ENCODE measurements around the gene EGFR. TPM values are rescaled to one million over a fixed set of nuclear protein-coding genes. Genes with fewer than 3 reads are reported as not detected.

EGFR gene
- total and polyA plus RNA-seq, 5 experiments from 2014 or later = not detected

DNA sequence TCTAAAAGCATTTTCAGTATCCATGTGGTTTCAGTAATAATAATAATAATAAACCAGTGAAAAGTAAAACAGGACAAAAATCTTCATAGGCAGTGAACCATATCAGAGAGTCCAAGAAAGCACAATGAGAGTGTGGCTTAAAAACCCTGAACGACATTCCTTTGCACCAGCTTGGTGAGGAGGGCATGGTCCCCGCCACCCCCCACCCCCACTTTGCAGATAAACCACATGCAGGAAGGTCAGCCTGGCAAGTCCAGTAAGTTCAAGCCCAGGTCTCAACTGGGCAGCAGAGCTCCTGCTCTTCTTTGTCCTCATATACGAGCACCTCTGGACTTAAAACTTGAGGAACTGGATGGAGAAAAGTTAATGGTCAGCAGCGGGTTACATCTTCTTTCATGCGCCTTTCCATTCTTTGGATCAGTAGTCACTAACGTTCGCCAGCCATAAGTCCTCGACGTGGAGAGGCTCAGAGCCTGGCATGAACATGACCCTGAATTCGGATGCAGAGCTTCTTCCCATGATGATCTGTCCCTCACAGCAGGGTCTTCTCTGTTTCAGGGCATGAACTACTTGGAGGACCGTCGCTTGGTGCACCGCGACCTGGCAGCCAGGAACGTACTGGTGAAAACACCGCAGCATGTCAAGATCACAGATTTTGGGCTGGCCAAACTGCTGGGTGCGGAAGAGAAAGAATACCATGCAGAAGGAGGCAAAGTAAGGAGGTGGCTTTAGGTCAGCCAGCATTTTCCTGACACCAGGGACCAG is 172.5 kb downstream of the EGFR start:
- POLR2A ChIA-PET = no interaction called here
- Mint-ChIP-seq H3K36me3 (no peaks in the 10 kb centered on the region), H3K4me1 (peaks cover 0 to 3% (median 0%) of the 10 kb centered on the region in 4 donors), H3K27ac (no peak overlapping the region), H3K9me3 (peaks cover 0 to 4% (median 0%) of the 10 kb centered on the region in 9 donors), H3K4me3 (no peak overlapping the region), H3K27me3 (peaks cover 0 to 36% (median 14%) of the 10 kb centered on the region in 5 donors)
- ATAC-seq (no peak), DNase-seq (no peak)

DNA sequence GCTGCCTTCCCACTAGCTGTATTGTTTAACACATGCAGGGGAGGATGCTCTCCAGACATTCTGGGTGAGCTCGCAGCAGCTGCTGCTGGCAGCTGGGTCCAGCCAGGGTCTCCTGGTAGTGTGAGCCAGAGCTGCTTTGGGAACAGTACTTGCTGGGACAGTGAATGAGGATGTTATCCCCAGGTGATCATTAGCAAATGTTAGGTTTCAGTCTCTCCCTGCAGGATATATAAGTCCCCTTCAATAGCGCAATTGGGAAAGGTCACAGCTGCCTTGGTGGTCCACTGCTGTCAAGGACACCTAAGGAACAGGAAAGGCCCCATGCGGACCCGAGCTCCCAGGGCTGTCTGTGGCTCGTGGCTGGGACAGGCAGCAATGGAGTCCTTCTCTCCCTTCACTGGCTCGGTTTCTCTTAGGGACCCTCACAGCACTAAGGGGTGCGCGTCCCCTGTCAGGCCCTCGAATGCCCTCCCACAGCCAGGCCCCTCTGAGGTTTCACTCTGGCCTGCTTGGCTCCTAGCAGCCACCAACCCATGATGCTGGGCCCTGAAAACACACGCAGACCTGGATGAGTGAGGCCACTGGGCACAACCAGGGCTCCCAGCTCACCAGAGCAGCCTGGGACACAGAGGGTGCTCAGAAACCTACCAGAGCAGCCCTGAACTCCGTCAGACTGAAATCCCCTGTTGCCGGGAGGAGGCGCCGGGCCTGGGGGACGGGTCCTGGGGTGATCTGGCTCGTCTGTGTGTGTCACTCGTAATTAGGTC is 173.3 kb downstream of the EGFR start:
- POLR2A ChIA-PET = no interaction called here
- ATAC-seq (no peak), DNase-seq (no peak)
- Mint-ChIP-seq H3K36me3 (no peaks in the 10 kb centered on the region), H3K27me3 (peaks cover 0 to 36% (median 11%) of the 10 kb centered on the region in 5 donors), H3K27ac (no peak overlapping the region), H3K4me1 (peaks cover 0 to 3% (median 0%) of the 10 kb centered on the region in 4 donors), H3K9me3 (peaks cover 0 to 4% (median 0%) of the 10 kb centered on the region in 9 donors), H3K4me3 (no peak overlapping the region)

DNA sequence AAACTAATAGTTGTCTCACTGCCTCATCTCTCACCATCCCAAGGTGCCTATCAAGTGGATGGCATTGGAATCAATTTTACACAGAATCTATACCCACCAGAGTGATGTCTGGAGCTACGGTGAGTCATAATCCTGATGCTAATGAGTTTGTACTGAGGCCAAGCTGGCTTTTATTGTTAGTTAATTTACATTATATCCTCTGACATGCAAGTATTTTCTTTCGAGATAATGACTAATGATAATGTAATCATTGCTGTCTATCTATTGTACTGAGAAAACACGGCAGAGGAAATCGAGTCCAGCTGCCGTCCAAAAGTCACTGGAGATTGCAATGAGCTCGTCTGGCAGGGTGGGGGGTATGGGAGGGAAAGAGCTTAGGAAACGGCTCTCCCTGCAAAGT is 173.9 kb downstream of the EGFR start:
- Mint-ChIP-seq H3K9me3 (peaks cover 0 to 4% (median 0%) of the 10 kb centered on the region in 9 donors), H3K36me3 (no peaks in the 10 kb centered on the region), H3K27ac (no peak overlapping the region), H3K4me3 (no peak overlapping the region), H3K4me1 (peaks cover 0 to 3% (median 0%) of the 10 kb centered on the region in 4 donors), H3K27me3 (peaks cover 0 to 38% (median 8%) of the 10 kb centered on the region in 5 donors)
- DNase-seq (no peak), ATAC-seq (no peak)
- POLR2A ChIA-PET = no interaction called here

DNA sequence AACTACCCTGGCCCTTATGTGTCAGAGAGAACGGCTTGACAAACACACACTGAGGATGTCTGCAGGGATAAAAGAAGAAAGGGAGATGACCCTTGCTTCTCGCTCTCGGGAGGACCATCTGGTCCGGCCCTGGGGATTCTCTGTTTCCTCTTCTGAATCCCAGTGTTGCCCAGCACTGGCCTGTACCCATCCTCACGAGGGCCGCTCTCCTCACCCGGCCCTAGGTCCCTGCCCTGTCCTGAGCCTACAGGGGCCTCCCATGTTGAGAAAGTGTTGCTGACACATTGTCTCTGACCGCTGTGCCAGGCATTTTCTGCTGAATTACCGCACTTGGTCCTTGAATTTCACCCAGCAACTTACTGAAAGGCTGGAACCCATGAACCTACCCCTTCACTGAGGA is 174.4 kb downstream of the EGFR start:
- H3K36me3 Mint-ChIP-seq = no peaks in the 10 kb centered on the region
- no peak for DNase-seq
- H3K27me3 Mint-ChIP-seq = peaks cover 0 to 33% (median 4%) of the 10 kb centered on the region in 5 donors
- POLR2A ChIA-PET = no interaction called here
- H3K27ac Mint-ChIP-seq = no peak overlapping the region
- H3K4me3 Mint-ChIP-seq = no peak overlapping the region
- peaks cover 0 to 1% (median 0%) of the 10 kb centered on the region in 9 donors for H3K9me3 Mint-ChIP-seq
- no peaks in the 10 kb centered on the region for H3K4me1 Mint-ChIP-seq
- no peak for ATAC-seq

DNA sequence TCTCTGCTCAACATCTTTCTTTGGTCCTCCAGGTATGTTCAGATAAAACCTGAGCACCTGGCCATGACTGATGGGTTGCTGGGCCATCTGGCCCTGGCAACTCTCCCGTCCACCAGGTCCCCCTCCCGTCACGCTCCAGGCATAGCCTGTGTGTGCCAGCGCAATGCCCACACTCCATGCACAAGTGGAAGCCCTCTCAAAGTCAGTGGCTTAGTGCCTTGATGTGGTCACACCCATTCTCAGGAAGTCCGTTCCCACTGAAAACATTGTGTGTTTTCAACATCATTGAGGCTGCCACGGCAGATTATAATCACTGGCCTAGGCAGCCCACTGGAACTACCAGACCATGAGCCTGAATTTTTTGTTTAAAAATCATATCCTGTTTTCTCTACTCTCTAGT is 175.7 kb downstream of the EGFR start:
- POLR2A ChIA-PET = no interaction called here
- ATAC-seq = no peak
- H3K4me1 Mint-ChIP-seq = no peaks in the 10 kb centered on the region
- H3K36me3 Mint-ChIP-seq = no peaks in the 10 kb centered on the region
- DNase-seq = no peak
- peaks cover 0 to 1% (median 0%) of the 10 kb centered on the region in 9 donors for H3K9me3 Mint-ChIP-seq
- H3K27ac Mint-ChIP-seq = peak overlapping the region in 1 of 10 donors; percentile 91
- H3K4me3 Mint-ChIP-seq = no peak overlapping the region
- peaks cover 0 to 20% (median 2%) of the 10 kb centered on the region in 5 donors for H3K27me3 Mint-ChIP-seq

DNA sequence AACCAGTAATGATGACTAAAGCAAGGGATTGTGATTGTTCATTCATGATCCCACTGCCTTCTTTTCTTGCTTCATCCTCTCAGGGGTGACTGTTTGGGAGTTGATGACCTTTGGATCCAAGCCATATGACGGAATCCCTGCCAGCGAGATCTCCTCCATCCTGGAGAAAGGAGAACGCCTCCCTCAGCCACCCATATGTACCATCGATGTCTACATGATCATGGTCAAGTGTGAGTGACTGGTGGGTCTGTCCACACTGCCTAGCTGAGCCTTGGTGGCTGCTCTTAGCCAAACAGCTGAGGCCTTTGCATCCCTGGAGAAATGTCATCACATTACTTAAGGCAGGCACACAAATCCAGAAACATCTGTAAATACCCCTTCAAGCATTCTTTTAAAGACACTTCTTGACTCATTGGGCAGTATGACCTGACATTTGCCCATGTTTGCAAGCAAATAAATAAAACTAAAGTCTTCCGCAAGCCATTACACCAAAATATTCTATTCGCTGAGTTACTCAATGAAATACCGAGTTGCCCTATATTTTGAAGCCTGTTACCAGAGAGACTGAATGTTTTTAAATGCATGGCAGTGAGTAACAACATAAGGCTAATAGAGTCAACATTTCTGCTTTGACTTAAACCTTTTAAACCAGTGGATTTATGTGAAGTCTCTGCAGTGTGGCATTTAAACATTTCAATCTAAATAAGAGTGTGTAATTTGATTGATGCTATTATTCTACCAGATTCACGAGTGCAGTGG is 180.0 kb downstream of the EGFR start:
- H3K4me1 Mint-ChIP-seq = no peaks in the 10 kb centered on the region
- H3K4me3 Mint-ChIP-seq = no peak overlapping the region
- no peaks in the 10 kb centered on the region for H3K9me3 Mint-ChIP-seq
- ATAC-seq = no peak
- H3K27ac Mint-ChIP-seq = no peak overlapping the region
- H3K27me3 Mint-ChIP-seq = peaks cover 0 to 15% (median 3%) of the 10 kb centered on the region in 5 donors
- no peaks in the 10 kb centered on the region for H3K36me3 Mint-ChIP-seq
- DNase-seq = no peak
- POLR2A ChIA-PET = no interaction called here

DNA sequence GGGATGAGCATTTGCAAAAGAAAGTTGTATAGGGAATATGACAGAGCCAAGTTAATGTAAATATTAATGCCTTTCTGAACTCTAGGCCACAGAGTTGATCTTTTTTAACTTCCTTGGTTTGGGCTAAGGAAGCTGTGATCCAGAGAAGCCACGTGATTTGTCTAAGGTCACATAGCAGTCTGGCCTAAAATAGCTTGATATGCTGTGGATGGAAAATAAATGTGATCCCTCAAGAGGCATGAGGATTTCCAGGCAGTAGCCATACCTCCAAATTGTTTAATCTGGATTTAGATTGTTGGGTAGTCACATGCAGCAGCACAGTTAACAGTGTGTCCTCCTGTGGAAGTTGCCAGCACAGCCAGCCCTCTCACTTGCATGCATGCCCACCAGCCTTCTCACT is 180.6 kb downstream of the EGFR start:
- no peak for ATAC-seq
- Mint-ChIP-seq H3K9me3 (no peaks in the 10 kb centered on the region), H3K27me3 (peaks cover 0 to 15% (median 3%) of the 10 kb centered on the region in 5 donors), H3K4me1 (no peaks in the 10 kb centered on the region), H3K4me3 (no peak overlapping the region), H3K27ac (no peak overlapping the region), H3K36me3 (no peaks in the 10 kb centered on the region)
- POLR2A ChIA-PET = no interaction called here
- DNase-seq = no peak

DNA sequence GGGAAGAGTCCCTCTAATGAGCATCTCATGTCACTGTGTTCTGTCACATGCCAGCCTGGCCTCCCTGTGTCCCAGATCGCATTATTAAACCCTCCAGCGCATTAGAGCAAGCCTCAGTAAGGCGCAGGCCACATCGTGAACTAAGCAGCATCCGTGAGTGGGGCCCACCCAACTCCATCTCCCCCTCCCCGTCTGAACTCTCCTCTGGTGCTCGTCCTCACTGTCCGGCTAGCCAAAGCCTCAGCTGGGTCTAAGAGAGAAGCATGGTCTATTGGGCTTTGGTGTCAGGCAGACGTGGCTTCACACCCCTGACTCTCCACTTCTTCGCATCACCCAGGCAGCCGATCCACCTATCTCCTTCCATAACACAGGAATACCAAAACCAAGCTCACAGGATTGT is 181.6 kb downstream of the EGFR start:
- ATAC-seq = no peak
- no peaks in the 10 kb centered on the region for H3K36me3 Mint-ChIP-seq

DNA sequence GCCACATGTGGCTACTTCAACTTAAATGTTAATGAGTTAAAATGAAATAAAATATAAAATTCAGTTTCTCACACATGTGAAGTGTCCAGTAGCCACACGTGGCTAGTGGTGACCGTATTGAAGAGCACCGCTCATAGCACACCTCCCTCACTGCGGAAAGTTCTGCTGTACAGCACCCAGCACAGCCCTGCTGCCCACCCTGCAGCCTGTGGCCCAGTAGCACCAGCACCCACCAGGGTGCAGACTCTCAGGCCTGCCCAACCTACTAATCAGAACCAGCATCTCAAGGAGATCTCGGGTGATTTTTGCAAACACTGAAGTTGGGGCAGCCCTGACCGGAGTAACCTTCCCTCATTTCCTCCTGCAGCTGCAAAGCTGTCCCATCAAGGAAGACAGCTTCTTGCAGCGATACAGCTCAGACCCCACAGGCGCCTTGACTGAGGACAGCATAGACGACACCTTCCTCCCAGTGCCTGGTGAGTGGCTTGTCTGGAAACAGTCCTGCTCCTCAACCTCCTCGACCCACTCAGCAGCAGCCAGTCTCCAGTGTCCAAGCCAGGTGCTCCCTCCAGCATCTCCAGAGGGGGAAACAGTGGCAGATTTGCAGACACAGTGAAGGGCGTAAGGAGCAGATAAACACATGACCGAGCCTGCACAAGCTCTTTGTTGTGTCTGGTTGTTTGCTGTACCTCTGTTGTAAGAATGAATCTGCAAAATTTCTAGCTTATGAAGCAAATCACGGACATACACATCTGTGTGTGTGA is 183.5 kb downstream of the EGFR start:
- POLR2A ChIA-PET = no interaction called here
- no peak overlapping the region for H3K27ac Mint-ChIP-seq
- no peak overlapping the region for H3K4me3 Mint-ChIP-seq
- no peaks in the 10 kb centered on the region for H3K36me3 Mint-ChIP-seq
- H3K9me3 Mint-ChIP-seq = no peaks in the 10 kb centered on the region
- ATAC-seq (no peak), DNase-seq (no peak)
- H3K27me3 Mint-ChIP-seq = peaks cover 1 to 9% (median 2%) of the 10 kb centered on the region in 5 donors
- H3K4me1 Mint-ChIP-seq = no peaks in the 10 kb centered on the region

More for the DNA sequence above, 181.6 kb downstream of the EGFR start:
- Mint-ChIP-seq H3K27ac (no peak overlapping the region), H3K27me3 (peaks cover 0 to 15% (median 3%) of the 10 kb centered on the region in 5 donors), H3K4me3 (no peak overlapping the region), H3K9me3 (no peaks in the 10 kb centered on the region), H3K4me1 (no peaks in the 10 kb centered on the region)
- no peak for DNase-seq
- POLR2A ChIA-PET = no interaction called here

DNA sequence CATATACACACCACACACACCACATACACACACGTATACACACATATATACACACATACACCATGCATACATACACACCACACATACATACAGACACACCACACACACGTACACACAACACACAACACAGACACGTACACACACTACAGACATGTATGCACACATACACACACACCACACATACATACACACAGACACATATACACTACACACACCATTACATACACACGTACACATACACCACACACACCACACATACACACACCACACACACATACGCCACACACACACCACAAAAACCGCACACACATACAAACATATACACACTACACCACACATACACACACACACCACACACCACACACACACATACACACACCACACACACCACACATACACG is 184.5 kb downstream of the EGFR start:
- peaks cover 0 to 9% (median 2%) of the 10 kb centered on the region in 5 donors for H3K27me3 Mint-ChIP-seq
- no peak for DNase-seq
- H3K36me3 Mint-ChIP-seq = no peaks in the 10 kb centered on the region
- H3K9me3 Mint-ChIP-seq = no peaks in the 10 kb centered on the region
- no peak overlapping the region for H3K4me3 Mint-ChIP-seq
- no peak overlapping the region for H3K27ac Mint-ChIP-seq
- H3K4me1 Mint-ChIP-seq = no peaks in the 10 kb centered on the region
- no peak for ATAC-seq
- POLR2A ChIA-PET = no interaction called here

DNA sequence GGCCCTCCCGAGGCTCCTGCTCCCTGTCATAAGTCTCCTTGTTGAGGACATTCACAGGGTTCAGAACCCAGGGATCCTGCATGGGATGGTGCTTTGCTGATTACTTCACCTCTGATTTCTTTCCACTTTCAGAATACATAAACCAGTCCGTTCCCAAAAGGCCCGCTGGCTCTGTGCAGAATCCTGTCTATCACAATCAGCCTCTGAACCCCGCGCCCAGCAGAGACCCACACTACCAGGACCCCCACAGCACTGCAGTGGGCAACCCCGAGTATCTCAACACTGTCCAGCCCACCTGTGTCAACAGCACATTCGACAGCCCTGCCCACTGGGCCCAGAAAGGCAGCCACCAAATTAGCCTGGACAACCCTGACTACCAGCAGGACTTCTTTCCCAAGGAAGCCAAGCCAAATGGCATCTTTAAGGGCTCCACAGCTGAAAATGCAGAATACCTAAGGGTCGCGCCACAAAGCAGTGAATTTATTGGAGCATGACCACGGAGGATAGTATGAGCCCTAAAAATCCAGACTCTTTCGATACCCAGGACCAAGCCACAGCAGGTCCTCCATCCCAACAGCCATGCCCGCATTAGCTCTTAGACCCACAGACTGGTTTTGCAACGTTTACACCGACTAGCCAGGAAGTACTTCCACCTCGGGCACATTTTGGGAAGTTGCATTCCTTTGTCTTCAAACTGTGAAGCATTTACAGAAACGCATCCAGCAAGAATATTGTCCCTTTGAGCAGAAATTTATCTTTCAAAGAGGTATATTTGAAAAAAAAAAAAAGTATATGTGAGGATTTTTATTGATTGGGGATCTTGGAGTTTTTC is 186.5 kb downstream of the EGFR start:
- Mint-ChIP-seq H3K27me3 (peaks cover 0 to 6% (median 5%) of the 10 kb centered on the region in 5 donors), H3K27ac (no peak overlapping the region), H3K9me3 (no peaks in the 10 kb centered on the region), H3K36me3 (no peaks in the 10 kb centered on the region), H3K4me3 (no peak overlapping the region), H3K4me1 (no peaks in the 10 kb centered on the region)
- POLR2A ChIA-PET = no interaction called here
- DNase-seq = no peak
- no peak for ATAC-seq

All from naive thymus-derived CD8-positive, alpha-beta T cell (primary cell).